ENCODE data around the gene CLIC2.
"Not testable (repeated sequence)": the region's sequence is repeated elsewhere in the genome, so short reads cannot be mapped to it uniquely, and the experiment has no call there.

- TF ChIP-seq POLR2A, CTCF, POLR2AphosphoS5 (IDR thresholded peaks at IDR 0.05): not testable (repeated sequence)
Measured at GRCh38 chrX:155349448-155349847, 15.0 kb upstream of the CLIC2 start.

All from prostate gland (tissue), 2 donors.